SK-N-SH treated with all-trans-retinoic acid at 6 μM for 48 hours (cell line): ENCODE measurements around the gene EMILIN2.

Source experiments
- BACH2 ChIP-seq: fragments of 250-450 bp; sonication (Bioruptor Pico); IDR thresholded peaks from 2 replicates; pipeline ENCODE4 v1.9.0; 2021; ENCODE audit warnings: mild to moderate bottlenecking, borderline replicate concordance
- CSDC2 ChIP-seq: fragments of 250-450 bp; sonication (Bioruptor Pico); IDR thresholded peaks from 2 replicates; pipeline ENCODE4 v1.5.0; 2020; ENCODE audit warnings: mild to moderate bottlenecking, moderate library complexity
- GLIS3 ChIP-seq: fragments of 250-450 bp; sonication (Bioruptor Pico); IDR thresholded peaks from 2 replicates; pipeline ENCODE4 v1.5.0; 2020; ENCODE audit warnings: mild to moderate bottlenecking, moderate library complexity
- ISL1 ChIP-seq: fragments of 250-450 bp; sonication (Bioruptor Pico); IDR thresholded peaks from 2 replicates; pipeline ENCODE4 v2.1.2; 2022; ENCODE audit warnings: mild to moderate bottlenecking, moderate library complexity
- PATZ1 ChIP-seq: fragments of 250-450 bp; sonication (Bioruptor Pico); IDR thresholded peaks from 2 replicates; pipeline ENCODE4 v1.8.0; 2020; ENCODE audit warnings: mild to moderate bottlenecking, moderate library complexity, borderline replicate concordance
- RARB ChIP-seq: fragments of 250-450 bp; sonication (Bioruptor Pico); IDR thresholded peaks from 2 replicates; pipeline ENCODE4 v1.8.0; 2021; ENCODE audit warnings: mild to moderate bottlenecking, moderate library complexity
- TCF4 ChIP-seq: fragments of 250-450 bp; sonication (Bioruptor Pico); IDR thresholded peaks from 2 replicates; pipeline ENCODE4 v1.8.0; 2021; ENCODE audit warnings: mild to moderate bottlenecking, moderate library complexity, borderline replicate concordance
- ZC3H10 ChIP-seq: fragments of 250-450 bp; sonication (Bioruptor Pico); IDR thresholded peaks from 2 replicates; pipeline ENCODE4 v1.5.1; 2021; ENCODE audit warnings: mild to moderate bottlenecking, moderate library complexity
- ZFP3 ChIP-seq: fragments of 250-450 bp; sonication (Bioruptor Pico); IDR thresholded peaks from 2 replicates; pipeline ENCODE4 v1.5.0; 2020; ENCODE audit warnings: mild to moderate bottlenecking, moderate library complexity
- ZNF565 ChIP-seq: fragments of 450-650 bp; formaldehyde crosslinking; conservative IDR thresholded peaks from 2 replicates; pipeline ENCODE4 v1.5.0; 2020; ENCODE audit warnings: low read depth, mild to moderate bottlenecking, moderate library complexity
- TF ChIP-seq, protein P1 (sequence below): fragments of 250-450 bp; sonication (Bioruptor Pico); IDR thresholded peaks from 2 replicates; pipeline ENCODE4 v1.8.0; 2021; ENCODE audit warnings: low read depth, mild to moderate bottlenecking, moderate library complexity, borderline replicate concordance
- TF ChIP-seq, protein P2 (sequence below): fragments of 250-450 bp; sonication (Bioruptor Pico); IDR thresholded peaks from 2 replicates; pipeline ENCODE4 v1.5.1; 2020; ENCODE audit warnings: low read depth, mild to moderate bottlenecking, moderate library complexity
- TF ChIP-seq, protein P3 (sequence below): fragments of 250-450 bp; sonication (Bioruptor Pico); IDR thresholded peaks from 2 replicates; pipeline ENCODE4 v1.5.1; 2021; ENCODE audit warnings: mild to moderate bottlenecking, moderate library complexity

DNA sequence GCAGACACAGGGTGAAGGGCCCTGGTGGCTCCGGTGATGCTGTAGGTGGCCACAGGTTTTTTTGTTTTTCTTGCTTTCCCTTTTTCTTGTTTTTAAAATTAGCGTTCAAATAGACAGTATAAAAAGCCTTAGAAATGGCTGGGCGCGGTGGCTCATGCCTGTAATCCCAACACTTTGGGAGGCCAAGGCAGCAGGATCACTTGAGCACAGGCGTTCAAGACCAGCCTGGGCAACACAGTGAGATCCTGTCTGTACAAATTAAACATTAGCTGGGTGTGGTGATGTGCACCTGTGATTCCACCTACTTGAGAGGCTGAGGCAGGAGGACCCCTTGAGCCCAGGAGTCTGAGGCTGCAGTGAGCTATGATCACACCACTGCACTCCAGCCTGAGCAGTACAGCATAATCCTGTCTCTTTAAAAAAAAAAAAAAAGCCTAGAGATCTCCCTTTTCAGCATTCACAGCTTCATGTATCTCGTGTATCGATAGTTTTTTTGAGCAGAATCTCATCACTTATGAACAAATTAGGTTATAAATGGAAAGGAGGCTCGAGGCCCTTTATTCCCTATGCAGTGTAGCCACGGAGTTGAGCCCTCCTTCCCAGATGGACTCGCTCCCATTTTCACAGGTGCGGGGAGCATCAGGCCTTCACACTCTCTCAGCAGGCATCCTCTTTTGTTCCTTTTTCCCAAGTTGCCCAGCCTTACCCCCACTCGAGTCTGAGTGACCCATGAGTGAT lies 50.8 kb downstream of the EMILIN2 start:
- TF ChIP-seq GLIS3 (CRISPR knock-in tag) (no peak), ZNF565 (CRISPR knock-in tag) (no peak), ISL1 (CRISPR knock-in tag) (no peak), TCF4 (CRISPR knock-in tag) (no peak), RARB (CRISPR knock-in tag) (no peak), BACH2 (no peak), ZC3H10 (CRISPR knock-in tag) (no peak), CSDC2 (CRISPR knock-in tag) (no peak), ZFP3 (CRISPR knock-in tag) (no peak), PATZ1 (CRISPR knock-in tag) (no peak)
- TF ChIP-seq, protein P1, sequence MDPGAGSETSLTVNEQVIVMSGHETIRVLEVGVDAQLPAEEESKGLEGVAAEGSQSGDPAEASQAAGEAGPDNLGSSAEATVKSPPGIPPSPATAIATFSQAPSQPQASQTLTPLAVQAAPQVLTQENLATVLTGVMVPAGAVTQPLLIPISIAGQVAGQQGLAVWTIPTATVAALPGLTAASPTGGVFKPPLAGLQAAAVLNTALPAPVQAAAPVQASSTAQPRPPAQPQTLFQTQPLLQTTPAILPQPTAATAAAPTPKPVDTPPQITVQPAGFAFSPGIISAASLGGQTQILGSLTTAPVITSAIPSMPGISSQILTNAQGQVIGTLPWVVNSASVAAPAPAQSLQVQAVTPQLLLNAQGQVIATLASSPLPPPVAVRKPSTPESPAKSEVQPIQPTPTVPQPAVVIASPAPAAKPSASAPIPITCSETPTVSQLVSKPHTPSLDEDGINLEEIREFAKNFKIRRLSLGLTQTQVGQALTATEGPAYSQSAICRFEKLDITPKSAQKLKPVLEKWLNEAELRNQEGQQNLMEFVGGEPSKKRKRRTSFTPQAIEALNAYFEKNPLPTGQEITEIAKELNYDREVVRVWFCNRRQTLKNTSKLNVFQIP: no peak
- TF ChIP-seq, protein P2, sequence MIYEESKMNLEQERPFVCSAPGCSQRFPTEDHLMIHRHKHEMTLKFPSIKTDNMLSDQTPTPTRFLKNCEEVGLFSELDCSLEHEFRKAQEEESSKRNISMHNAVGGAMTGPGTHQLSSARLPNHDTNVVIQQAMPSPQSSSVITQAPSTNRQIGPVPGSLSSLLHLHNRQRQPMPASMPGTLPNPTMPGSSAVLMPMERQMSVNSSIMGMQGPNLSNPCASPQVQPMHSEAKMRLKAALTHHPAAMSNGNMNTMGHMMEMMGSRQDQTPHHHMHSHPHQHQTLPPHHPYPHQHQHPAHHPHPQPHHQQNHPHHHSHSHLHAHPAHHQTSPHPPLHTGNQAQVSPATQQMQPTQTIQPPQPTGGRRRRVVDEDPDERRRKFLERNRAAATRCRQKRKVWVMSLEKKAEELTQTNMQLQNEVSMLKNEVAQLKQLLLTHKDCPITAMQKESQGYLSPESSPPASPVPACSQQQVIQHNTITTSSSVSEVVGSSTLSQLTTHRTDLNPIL (CRISPR knock-in tag): no peak
- TF ChIP-seq, protein P3, sequence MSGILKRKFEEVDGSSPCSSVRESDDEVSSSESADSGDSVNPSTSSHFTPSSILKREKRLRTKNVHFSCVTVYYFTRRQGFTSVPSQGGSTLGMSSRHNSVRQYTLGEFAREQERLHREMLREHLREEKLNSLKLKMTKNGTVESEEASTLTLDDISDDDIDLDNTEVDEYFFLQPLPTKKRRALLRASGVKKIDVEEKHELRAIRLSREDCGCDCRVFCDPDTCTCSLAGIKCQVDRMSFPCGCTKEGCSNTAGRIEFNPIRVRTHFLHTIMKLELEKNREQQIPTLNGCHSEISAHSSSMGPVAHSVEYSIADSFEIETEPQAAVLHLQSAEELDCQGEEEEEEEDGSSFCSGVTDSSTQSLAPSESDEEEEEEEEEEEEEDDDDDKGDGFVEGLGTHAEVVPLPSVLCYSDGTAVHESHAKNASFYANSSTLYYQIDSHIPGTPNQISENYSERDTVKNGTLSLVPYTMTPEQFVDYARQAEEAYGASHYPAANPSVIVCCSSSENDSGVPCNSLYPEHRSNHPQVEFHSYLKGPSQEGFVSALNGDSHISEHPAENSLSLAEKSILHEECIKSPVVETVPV (CRISPR knock-in tag): no peak
